Smooth muscle cell (in vitro differentiated cells): Measurements from ENCODE around the gene CAMK1D. TPM values are rescaled to one million over a fixed set of nuclear protein-coding genes. Genes with fewer than 3 reads are reported as not detected.

ENCODE experiments used
- DNase-seq: peaks from one replicate; lab custom pipeline; 2025; ENCODE audit not compliant: unreplicated experiment; lab: John Stamatoyannopoulos, UW
- H2AFZ ChIP-seq: fragments of 200-600 bp; sonication (generic); 2 replicates; pipeline ENCODE4 v1.6.0; 2016; ENCODE audit warnings: antibody characterized with exemption, low read depth, mild to moderate bottlenecking
- H3F3A ChIP-seq: fragments of 200-600 bp; sonication (generic); 2 replicates; pipeline ENCODE4 v1.6.0; 2017; ENCODE audit warnings: antibody characterized with exemption, low read depth
- H3K27ac ChIP-seq: fragments of 200-600 bp; sonication (generic); 2 replicates; pipeline ENCODE4 v1.5.1; 2016; ENCODE audit warnings: low read depth, mild to moderate bottlenecking
- H3K27me3 ChIP-seq: fragments of 200-600 bp; sonication (generic); 2 replicates; pipeline ENCODE4 v1.6.1; 2016; ENCODE audit warnings: low read depth, mild to moderate bottlenecking
- H3K36me3 ChIP-seq: fragments of 200-600 bp; sonication (generic); 2 replicates; pipeline ENCODE4 v1.5.1; 2016; ENCODE audit warnings: low read depth
- H3K4me1 ChIP-seq: fragments of 200-600 bp; sonication (generic); 2 replicates; pipeline ENCODE4 v1.5.1; 2016; ENCODE audit warnings: low read depth
- H3K4me2 ChIP-seq: fragments of 200-600 bp; sonication (generic); 2 replicates; pipeline ENCODE4 v1.6.0; 2016; ENCODE audit warnings: mild to moderate bottlenecking
- H3K4me3 ChIP-seq: fragments of 200-600 bp; sonication (generic); 2 replicates; pipeline ENCODE4 v1.5.1; 2016; ENCODE audit warnings: mild to moderate bottlenecking
- H3K79me2 ChIP-seq: fragments of 200-600 bp; sonication (generic); 2 replicates; pipeline ENCODE4 v1.6.0; 2016; ENCODE audit warnings: low read depth, mild to moderate bottlenecking
- H3K9ac ChIP-seq: fragments of 200-600 bp; sonication (generic); 2 replicates; pipeline ENCODE4 v1.6.0; 2016; ENCODE audit warnings: low read depth
- H3K9me3 ChIP-seq: fragments of 200-600 bp; sonication (generic); replicated peaks from 2 replicates; pipeline ENCODE4 v1.5.1; 2016; ENCODE audit warnings: low read depth
- H4K20me1 ChIP-seq: fragments of 200-600 bp; sonication (generic); 2 replicates; pipeline ENCODE4 v1.6.0; 2016; ENCODE audit warnings: low read depth
- CTCF ChIP-seq: fragments of 200-600 bp; sonication (generic); IDR thresholded peaks from 2 replicates; pipeline ENCODE4 v1.5.1; 2017; ENCODE audit warnings: borderline replicate concordance, mild to moderate bottlenecking, antibody characterized with exemption; ENCODE audit not compliant: insufficient read depth, poor library complexity, severe bottlenecking
- WGBS: methylation state at CpG from one replicate; pipeline ENCODE4 v1.1.7; 2016; ENCODE audit warnings: low lambda C conversion rate; 5-methylcytosine and 5-hydroxymethylcytosine counted together
- polyA plus RNA-seq: library from polyadenylated mRNA; unstranded; fragments of >200 nt; fragmentation: Nextera tagmentation; extraction: Ambion mirVana; gene quantifications from 2 replicates; pipeline ENCODE4 v1.2.1, GENCODE V29; 2016
- total RNA-seq: library from RNA; depleted of rRNA; stranded (reverse); fragments of >200 nt; gene quantifications from 2 replicates; pipeline ENCODE4 v1.2.3, GENCODE V29; 2014

The CAMK1D gene
- total and polyA plus RNA-seq, 2 experiments from 2014 or later: 1.6 to 2.3 TPM

GRCh38 chr10:12504176-12504575, 154.8 kb downstream of the CAMK1D start:
- no peaks in the 10 kb centered on the region for H3K36me3 ChIP-seq
- no peaks in the 10 kb centered on the region for H3K4me1 ChIP-seq
- H3K9me3 ChIP-seq: no peaks in the 10 kb centered on the region
- DNase-seq: no peak
- H3F3A ChIP-seq: no peaks in the 10 kb centered on the region
- H3K4me3 ChIP-seq: no peak overlapping the region
- 95% methylated on average over 11 of the region's 11 CpGs for WGBS
- H3K79me2 ChIP-seq: no peaks in the 10 kb centered on the region
- H3K9ac ChIP-seq: no peak overlapping the region
- no peaks in the 10 kb centered on the region for H4K20me1 ChIP-seq
- no peak overlapping the region for H2AFZ ChIP-seq
- TF ChIP-seq CTCF: no peak
- no peaks in the 10 kb centered on the region for H3K27me3 ChIP-seq
- no peak overlapping the region for H3K27ac ChIP-seq
- no peak overlapping the region for H3K4me2 ChIP-seq

DNA sequence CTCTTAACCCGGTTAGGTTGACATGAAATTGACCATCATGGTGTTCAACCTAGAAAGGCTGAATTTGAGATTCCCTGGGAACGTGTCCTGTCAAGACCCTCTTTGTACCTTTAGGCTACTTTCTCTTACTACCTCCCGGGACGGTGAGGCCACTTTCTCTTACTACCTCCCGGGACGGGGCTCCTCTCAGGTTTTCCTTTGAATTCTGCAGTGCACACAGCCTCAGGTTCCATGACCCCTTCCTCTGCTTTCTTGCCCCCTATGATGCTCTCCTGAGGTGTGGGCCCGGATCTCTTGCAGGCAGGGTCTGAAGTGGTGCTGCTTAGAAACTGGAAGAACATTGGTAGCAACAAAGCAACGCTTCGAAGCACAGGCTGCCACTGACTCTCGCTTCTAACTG, 155.3 kb downstream of the CAMK1D start:
- H3F3A ChIP-seq: no peaks in the 10 kb centered on the region
- H3K4me1 ChIP-seq: no peaks in the 10 kb centered on the region
- H3K36me3 ChIP-seq: no peaks in the 10 kb centered on the region
- DNase-seq: no peak
- TF ChIP-seq CTCF: no peak
- no peak overlapping the region for H3K9ac ChIP-seq
- H4K20me1 ChIP-seq: no peaks in the 10 kb centered on the region
- H3K27me3 ChIP-seq: no peaks in the 10 kb centered on the region
- no peak overlapping the region for H3K4me3 ChIP-seq
- no peak overlapping the region for H3K4me2 ChIP-seq
- H3K79me2 ChIP-seq: no peaks in the 10 kb centered on the region
- 97% methylated on average over 10 of the region's 10 CpGs for WGBS
- H3K27ac ChIP-seq: no peak overlapping the region
- H2AFZ ChIP-seq: no peak overlapping the region
- H3K9me3 ChIP-seq: no peaks in the 10 kb centered on the region

DNA sequence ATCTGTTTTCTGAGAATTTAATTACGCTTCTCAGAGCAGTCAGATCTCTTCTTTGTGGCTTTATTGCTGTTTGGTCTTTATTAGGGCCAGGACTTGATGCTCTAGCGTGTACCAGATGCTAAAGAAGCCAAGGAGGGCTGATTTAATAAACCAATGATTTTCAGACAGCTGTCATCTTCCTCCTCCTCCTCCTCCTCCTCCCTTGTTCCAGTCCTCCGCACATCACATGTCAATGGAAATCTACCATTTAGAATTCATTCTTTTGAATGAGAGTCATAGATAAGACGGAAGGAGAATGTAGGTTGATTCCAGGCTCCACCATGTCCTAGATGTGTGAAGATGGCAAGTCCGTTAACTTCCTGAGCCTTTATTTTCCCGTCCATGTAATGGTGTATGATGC, 156.3 kb downstream of the CAMK1D start:
- DNase-seq: no peak
- no peak overlapping the region for H3K9ac ChIP-seq
- no peak overlapping the region for H2AFZ ChIP-seq
- H3K4me1 ChIP-seq: no peaks in the 10 kb centered on the region
- H3K9me3 ChIP-seq: no peaks in the 10 kb centered on the region
- H3K27ac ChIP-seq: no peak overlapping the region
- H3K79me2 ChIP-seq: no peaks in the 10 kb centered on the region
- WGBS: 97% methylated on average over 6 of the region's 6 CpGs
- no peak for TF ChIP-seq CTCF
- no peaks in the 10 kb centered on the region for H3K27me3 ChIP-seq
- no peak overlapping the region for H3K4me2 ChIP-seq
- H3K4me3 ChIP-seq: no peak overlapping the region
- H3K36me3 ChIP-seq: no peaks in the 10 kb centered on the region
- no peaks in the 10 kb centered on the region for H4K20me1 ChIP-seq
- no peaks in the 10 kb centered on the region for H3F3A ChIP-seq

- Histone ChIP-seq H3K27ac (no peak overlapping the region), H4K20me1 (no peaks in the 10 kb centered on the region), H3K9me3 (no peaks in the 10 kb centered on the region), H3F3A (no peaks in the 10 kb centered on the region), H3K4me2 (no peak overlapping the region), H3K4me3 (no peak overlapping the region), H3K79me2 (no peaks in the 10 kb centered on the region), H2AFZ (no peak overlapping the region), H3K9ac (no peak overlapping the region), H3K36me3 (no peaks in the 10 kb centered on the region), H3K27me3 (no peaks in the 10 kb centered on the region), H3K4me1 (no peaks in the 10 kb centered on the region)
- no peak for TF ChIP-seq CTCF
- DNase-seq: no peak
- 92% methylated on average over 10 of the region's 10 CpGs for WGBS
Measured at GRCh38 chr10:12507165-12507850, 158.0 kb downstream of the CAMK1D start.
